Endothelial cell (in vitro differentiated cells): Measurements from ENCODE around the gene UFM1. TPM values are rescaled to one million over a fixed set of nuclear protein-coding genes. Genes with fewer than 3 reads are reported as not detected.

Experiments
- DNase-seq: peaks from one replicate; pipeline ENCODE4 v3.0.0; 2021; ENCODE audit warnings: low spot score
- H3K27ac Mint-ChIP-seq: one replicate; pipeline ENCODE4 v1.8.0; 2021; ENCODE audit warnings: mixed read lengths, inconsistent platforms; ENCODE audit not compliant: unreplicated experiment
- H3K27me3 Mint-ChIP-seq: one replicate; pipeline ENCODE4 v1.8.0; 2021; ENCODE audit warnings: mild to moderate bottlenecking, moderate library complexity, mixed read lengths, inconsistent platforms; ENCODE audit not compliant: unreplicated experiment
- H3K36me3 Mint-ChIP-seq: one replicate; pipeline ENCODE4 v1.8.0; 2021; ENCODE audit warnings: mild to moderate bottlenecking, low read depth, mixed read lengths, inconsistent platforms; ENCODE audit not compliant: unreplicated experiment
- H3K4me1 Mint-ChIP-seq: one replicate; pipeline ENCODE4 v1.8.0; 2021; ENCODE audit warnings: mild to moderate bottlenecking, mixed read lengths, inconsistent platforms; ENCODE audit not compliant: unreplicated experiment
- H3K4me3 Mint-ChIP-seq: one replicate; pipeline ENCODE4 v1.8.0; 2021; ENCODE audit warnings: mild to moderate bottlenecking, mixed read lengths, inconsistent platforms; ENCODE audit not compliant: unreplicated experiment
- H3K9me3 Mint-ChIP-seq: one replicate; pipeline ENCODE4 v1.8.0; 2021; ENCODE audit warnings: mixed read lengths, inconsistent platforms; ENCODE audit not compliant: unreplicated experiment
- total RNA-seq: library from RNA; stranded (reverse); fragmentation: NEBNext Ultra II Directional; extraction: Animal tissue kit (Norgen Biotek cat#: 25700); gene quantifications from one replicate; pipeline ENCODE4 v1.2.1, GENCODE V29; 2021; ENCODE audit not compliant: unreplicated experiment
- TF ChIP-seq, protein P1 (sequence below): fragments of 200-600 bp; sonication (generic); IDR thresholded peaks from one replicate; pipeline ENCODE4 v1.5.0; 2021; ENCODE audit warnings: antibody characterized with exemption; ENCODE audit not compliant: unreplicated experiment

The UFM1 gene
- total RNA-seq, 1 donor from 2014 or later, result 44.4 TPM

DNA sequence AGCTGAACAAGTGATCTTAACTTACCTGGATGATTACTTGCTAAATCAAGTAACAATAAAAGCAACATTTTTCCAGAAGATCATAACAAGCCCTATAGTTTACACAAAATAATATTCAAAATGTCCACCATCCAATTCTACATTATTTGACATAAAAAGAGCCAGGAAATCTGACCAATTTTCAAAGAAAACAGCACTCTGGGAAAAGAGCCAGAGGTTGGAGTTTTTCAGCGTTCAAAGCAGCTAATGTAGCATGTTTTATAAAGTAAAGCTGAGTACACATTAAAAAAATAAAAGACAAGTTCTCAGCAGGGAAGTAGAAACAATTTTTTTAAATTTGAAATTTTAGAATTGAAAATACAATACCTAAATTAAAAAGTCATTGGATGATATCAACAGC lies 62.6 kb downstream of the UFM1 start:
- H3K27me3 Mint-ChIP-seq, result no peaks in the 10 kb centered on the region
- TF ChIP-seq, protein P1, sequence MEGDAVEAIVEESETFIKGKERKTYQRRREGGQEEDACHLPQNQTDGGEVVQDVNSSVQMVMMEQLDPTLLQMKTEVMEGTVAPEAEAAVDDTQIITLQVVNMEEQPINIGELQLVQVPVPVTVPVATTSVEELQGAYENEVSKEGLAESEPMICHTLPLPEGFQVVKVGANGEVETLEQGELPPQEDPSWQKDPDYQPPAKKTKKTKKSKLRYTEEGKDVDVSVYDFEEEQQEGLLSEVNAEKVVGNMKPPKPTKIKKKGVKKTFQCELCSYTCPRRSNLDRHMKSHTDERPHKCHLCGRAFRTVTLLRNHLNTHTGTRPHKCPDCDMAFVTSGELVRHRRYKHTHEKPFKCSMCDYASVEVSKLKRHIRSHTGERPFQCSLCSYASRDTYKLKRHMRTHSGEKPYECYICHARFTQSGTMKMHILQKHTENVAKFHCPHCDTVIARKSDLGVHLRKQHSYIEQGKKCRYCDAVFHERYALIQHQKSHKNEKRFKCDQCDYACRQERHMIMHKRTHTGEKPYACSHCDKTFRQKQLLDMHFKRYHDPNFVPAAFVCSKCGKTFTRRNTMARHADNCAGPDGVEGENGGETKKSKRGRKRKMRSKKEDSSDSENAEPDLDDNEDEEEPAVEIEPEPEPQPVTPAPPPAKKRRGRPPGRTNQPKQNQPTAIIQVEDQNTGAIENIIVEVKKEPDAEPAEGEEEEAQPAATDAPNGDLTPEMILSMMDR, result no peak

More for the DNA sequence above, 62.6 kb downstream of the UFM1 start:
- Mint-ChIP-seq H3K4me1 (no peaks in the 10 kb centered on the region), H3K27ac (no peak overlapping the region), H3K9me3 (no peaks in the 10 kb centered on the region), H3K4me3 (no peak overlapping the region), H3K36me3 (no peaks in the 10 kb centered on the region)
- DNase-seq, result no peak
